CD14-positive monocyte (primary cell): ENCODE measurements around the gene CTF1. TPM values are rescaled to one million over a fixed set of nuclear protein-coding genes. Genes with fewer than 3 reads are reported as not detected.

Source experiments
- DNase-seq, 3 donors: peaks; one replicate each; pipeline ENCODE4 v3.0.0-alpha.2; 2011 to 2022
- H2AFZ ChIP-seq: 2 replicates; pipeline ENCODE4 v1.6.0; 2012; ENCODE audit warnings: mild to moderate bottlenecking, low read depth, low read length, inconsistent platforms; ENCODE audit not compliant: insufficient read depth, poor library complexity, severe bottlenecking
- H3K27ac ChIP-seq, 2 donors: 1 replicate in 1 of 2; 2 replicates in 1 of 2; pipeline ENCODE4 v1.5.1; 2012 to 2013; ENCODE audit warnings: low read length in 2 of 2, control low read depth in 1 of 2, inconsistent platforms in 1 of 2, low read depth in 1 of 2, mild to moderate bottlenecking in 1 of 2
- H3K27me3 ChIP-seq, 2 donors: one replicate each; pipeline versions ENCODE4 v1.6.0 to v1.6.1; 2011 to 2013; ENCODE audit warnings: low read length in 2 of 2; ENCODE audit not compliant: control insufficient read depth in 2 of 2, insufficient read depth in 2 of 2
- H3K36me3 ChIP-seq, 2 donors: replicated peaks in 1 of 2; 1 replicate in 1 of 2; 2 replicates in 1 of 2; pipeline versions ENCODE4 v1.5.1 to v1.6.1; 2012 to 2013; ENCODE audit warnings: low read length in 2 of 2, control low read depth in 1 of 2, inconsistent platforms in 1 of 2, mild to moderate bottlenecking in 1 of 2; ENCODE audit not compliant: insufficient read depth in 2 of 2, control insufficient read depth in 1 of 2
- H3K4me1 ChIP-seq, 2 donors: 1 replicate in 1 of 2; 2 replicates in 1 of 2; pipeline versions ENCODE4 v1.5.1 to v1.6.1; 2012 to 2013; ENCODE audit warnings: low read length in 2 of 2, control low read depth in 1 of 2, inconsistent platforms in 1 of 2, mild to moderate bottlenecking in 1 of 2, moderate library complexity in 1 of 2; ENCODE audit not compliant: insufficient read depth in 2 of 2, control insufficient read depth in 1 of 2
- H3K4me2 ChIP-seq: replicated peaks from 2 replicates; pipeline ENCODE3; 2012; ENCODE audit warnings: low read length, moderate library complexity, mild to moderate bottlenecking; ENCODE audit not compliant: poor library complexity, severe bottlenecking; ENCODE audit errors: extremely low read depth
- H3K4me3 ChIP-seq, 3 experiments: fragments of 200-600 bp in 1 of 3; sonication (generic) in 1 of 3; replicated peaks in 1 of 3; 1 replicate in 2 of 3; 2 replicates in 1 of 3; pipeline ENCODE4 v1.5.1; 2011 to 2013; ENCODE audit warnings: low read length in 3 of 3, mild to moderate bottlenecking in 3 of 3, control low read depth in 2 of 3, low read depth in 2 of 3, inconsistent platforms in 1 of 3, moderate library complexity in 1 of 3
- H3K79me2 ChIP-seq: 2 replicates; pipeline ENCODE4 v1.6.0; 2012; ENCODE audit warnings: mild to moderate bottlenecking, control low read depth, inconsistent platforms, low read length, moderate library complexity; ENCODE audit not compliant: insufficient read depth
- H3K9ac ChIP-seq: 2 replicates; pipeline ENCODE4 v1.6.0; 2017; ENCODE audit warnings: low read length, mild to moderate bottlenecking; ENCODE audit not compliant: insufficient read depth, poor library complexity, severe bottlenecking
- H3K9me3 ChIP-seq, 2 donors: replicated peaks in 1 of 2; 1 replicate in 1 of 2; 2 replicates in 1 of 2; pipeline versions ENCODE4 v1.5.1 to v1.6.1; 2012 to 2013; ENCODE audit warnings: low read length in 2 of 2, control low read depth in 1 of 2; ENCODE audit not compliant: control insufficient read depth in 1 of 2, insufficient read depth in 1 of 2
- H4K20me1 ChIP-seq: 2 replicates; pipeline ENCODE4 v1.6.0; 2012; ENCODE audit warnings: mild to moderate bottlenecking, low read length, control low read depth, moderate library complexity; ENCODE audit not compliant: insufficient read depth
- H3K27ac Mint-ChIP-seq, 7 donors: one replicate each; pipeline ENCODE4 v1.8.0; 2020; ENCODE audit warnings: mild to moderate bottlenecking in 7 of 7, mixed read lengths in 7 of 7, moderate library complexity in 6 of 7, inconsistent platforms in 2 of 7
- H3K27me3 Mint-ChIP-seq, 3 donors: one replicate each; pipeline ENCODE4 v1.8.0; 2021 to 2022; ENCODE audit warnings: low read depth in 3 of 3, mild to moderate bottlenecking in 3 of 3, mixed read lengths in 3 of 3, moderate library complexity in 3 of 3, inconsistent platforms in 1 of 3
- H3K36me3 Mint-ChIP-seq, 2 donors: one replicate each; pipeline ENCODE4 v1.8.0; 2020; ENCODE audit warnings: mixed read lengths in 2 of 2, inconsistent platforms in 1 of 2, mild to moderate bottlenecking in 1 of 2
- H3K4me1 Mint-ChIP-seq: one replicate; pipeline ENCODE4 v1.8.0; 2020; ENCODE audit warnings: mild to moderate bottlenecking, mixed read lengths
- H3K4me3 Mint-ChIP-seq, 2 donors: one replicate each; pipeline ENCODE4 v1.8.0; 2020; ENCODE audit warnings: mild to moderate bottlenecking in 2 of 2, mixed read lengths in 2 of 2, moderate library complexity in 1 of 2
- H3K9me3 Mint-ChIP-seq, 7 donors: one replicate each; pipeline ENCODE4 v1.8.0; 2020 to 2022; ENCODE audit warnings: mixed read lengths in 7 of 7, mild to moderate bottlenecking in 6 of 7, moderate library complexity in 6 of 7, inconsistent platforms in 2 of 7
- CTCF ChIP-seq: fragments of 200-600 bp; IDR thresholded peaks from one replicate; pipeline ENCODE4 v1.8.0; 2022; ENCODE audit warnings: antibody characterized with exemption, mild to moderate bottlenecking
- WGBS: methylation state at CpG from one replicate; pipeline ENCODE4 v1.1.5; 2013; ENCODE audit warnings: missing lambda C conversion rate; ENCODE audit not compliant: insufficient coverage; 5-methylcytosine and 5-hydroxymethylcytosine counted together
- intact Hi-C, 2 donors: fragments of 100-400 bp; cut with micrococcal nuclease; formaldehyde crosslinking; loops; one replicate each; pipeline versions ENCODE4 v1.15.0 to v1.15.1; 2023
- polyA plus RNA-seq, 3 donors: library from polyadenylated mRNA; depleted of rRNA in 1 of 3; unstranded in 2 of 3; stranded (reverse) in 1 of 3; fragments of 300-500 nt in 2 of 3; fragments of >200 nt in 1 of 3; fragmentation: Illumina TruSeq in 2 of 3; gene quantifications; 1 replicate in 2 of 3; 2 replicates in 1 of 3; pipeline ENCODE4 v1.2.3, GENCODE V29; 2012 to 2021

CTF1 gene
- polyA plus RNA-seq, 3 donors: 0.93 TPM; not detected in 2

- Mint-ChIP-seq H3K4me1 (peaks cover 14% of the 10 kb centered on the region), H3K27me3 (no peaks in the 10 kb centered on the region), H3K27ac (peak overlapping the region in 1 of 7 donors; percentile 68), H3K9me3 (no peaks in the 10 kb centered on the region), H3K36me3 (peaks cover 37 to 67% of the 10 kb centered on the region in 2 donors), H3K4me3 (no peak overlapping the region)
- Histone ChIP-seq H3K9ac (no peak overlapping the region), H4K20me1 (no peaks in the 10 kb centered on the region), H3K4me1 (peaks cover 5 to 8% of the 10 kb centered on the region in 2 donors), H3K27ac (no peak overlapping the region), H3K9me3 (no peaks in the 10 kb centered on the region), H3K36me3 (peaks cover 25 to 59% of the 10 kb centered on the region in 2 donors), H3K4me3 (no peak overlapping the region), H3K79me2 (no peaks in the 10 kb centered on the region), H3K4me2 (no peak overlapping the region), H3K27me3 (no peaks in the 10 kb centered on the region), H2AFZ (no peak overlapping the region)
- no peak for TF ChIP-seq CTCF
- DNase-seq: no peak
- WGBS: 78% methylated on average over 11 of the region's 12 CpGs
- intact Hi-C loops: no loop called here
Observed at GRCh38 chr16:30931068-30931650, 34.7 kb downstream of the CTF1 start.

GRCh38 chr16:30934827-30935557 lies 38.6 kb downstream of the CTF1 start:
- no peaks in the 10 kb centered on the region for H3K27me3 Mint-ChIP-seq
- H3K4me1 Mint-ChIP-seq: peaks cover 22% of the 10 kb centered on the region
- intact Hi-C loops: loop anchor here in 1 of 2 donors (5.0 kb wide), 1 partner anchor 88 kb away; no protein-coding TSS in a partner anchor
- TF ChIP-seq CTCF: peak; percentile 75
- Histone ChIP-seq H3K27ac (no peak overlapping the region), H3K4me1 (peaks cover 14 to 17% of the 10 kb centered on the region in 2 donors), H4K20me1 (no peaks in the 10 kb centered on the region), H3K79me2 (no peaks in the 10 kb centered on the region), H2AFZ (no peak overlapping the region), H3K9me3 (no peaks in the 10 kb centered on the region), H3K9ac (no peak overlapping the region), H3K36me3 (peaks cover 15 to 42% of the 10 kb centered on the region in 2 donors), H3K27me3 (no peaks in the 10 kb centered on the region), H3K4me2 (no peak overlapping the region), H3K4me3 (no peak overlapping the region)
- H3K27ac Mint-ChIP-seq: peak overlapping the region in 4 of 7 donors; percentile 4 to 72 (median 50)
- H3K4me3 Mint-ChIP-seq: no peak overlapping the region
- 45% methylated on average over 12 of the region's 12 CpGs for WGBS
- DNase-seq: peak; percentile 38 to 62 (median 55)
- H3K9me3 Mint-ChIP-seq: no peaks in the 10 kb centered on the region
- peaks cover 36 to 60% of the 10 kb centered on the region in 2 donors for H3K36me3 Mint-ChIP-seq
